Measurements from ENCODE around the gene WBP2NL. TPM values are rescaled to one million over a fixed set of nuclear protein-coding genes. Genes with fewer than 3 reads are reported as not detected.
A peak's percentile ranks its signal among the peaks of the same experiment; 100 is the strongest.

The WBP2NL gene
- polyA plus RNA-seq, 6 donors from 2014 or later, result 0.63 to 3.0 (median 1.2) TPM

DNA sequence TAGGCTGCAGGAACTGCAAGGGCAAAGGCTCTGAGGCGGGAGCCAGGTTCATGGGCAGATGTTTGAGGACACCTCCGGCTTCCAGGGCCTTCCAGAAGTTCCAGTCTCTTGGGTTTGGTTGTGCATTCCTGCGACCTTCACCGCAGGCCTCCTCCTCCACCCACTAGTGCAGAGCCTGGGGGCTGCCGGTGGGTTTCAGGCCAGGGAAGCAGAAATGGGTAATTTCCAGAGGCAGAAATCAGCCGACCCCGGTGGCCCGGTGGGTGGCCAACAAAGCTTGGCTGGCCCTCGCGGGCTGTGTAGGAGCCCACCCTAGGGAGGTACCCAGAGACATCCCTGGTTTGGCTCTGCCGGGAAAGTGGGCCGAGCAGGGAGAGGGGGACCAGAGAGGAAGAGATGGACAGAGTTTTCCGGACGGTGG, 75.0 kb downstream of the WBP2NL start:
- Mint-ChIP-seq H3K4me3 (peak overlapping the region; percentile 59 to 86 (median 74)), H3K4me1 (peaks cover 30 to 52% (median 33%) of the 10 kb centered on the region in 3 donors), H3K27ac (peak overlapping the region in 2 of 6 donors; percentile 31 to 75), H3K36me3 (no peaks in the 10 kb centered on the region), H3K9me3 (no peaks in the 10 kb centered on the region), H3K27me3 (no peaks in the 10 kb centered on the region)
- DNase-seq (no peak), ATAC-seq (ENCODE audit: low read depth in 2 of 2) (no peak)

DNA sequence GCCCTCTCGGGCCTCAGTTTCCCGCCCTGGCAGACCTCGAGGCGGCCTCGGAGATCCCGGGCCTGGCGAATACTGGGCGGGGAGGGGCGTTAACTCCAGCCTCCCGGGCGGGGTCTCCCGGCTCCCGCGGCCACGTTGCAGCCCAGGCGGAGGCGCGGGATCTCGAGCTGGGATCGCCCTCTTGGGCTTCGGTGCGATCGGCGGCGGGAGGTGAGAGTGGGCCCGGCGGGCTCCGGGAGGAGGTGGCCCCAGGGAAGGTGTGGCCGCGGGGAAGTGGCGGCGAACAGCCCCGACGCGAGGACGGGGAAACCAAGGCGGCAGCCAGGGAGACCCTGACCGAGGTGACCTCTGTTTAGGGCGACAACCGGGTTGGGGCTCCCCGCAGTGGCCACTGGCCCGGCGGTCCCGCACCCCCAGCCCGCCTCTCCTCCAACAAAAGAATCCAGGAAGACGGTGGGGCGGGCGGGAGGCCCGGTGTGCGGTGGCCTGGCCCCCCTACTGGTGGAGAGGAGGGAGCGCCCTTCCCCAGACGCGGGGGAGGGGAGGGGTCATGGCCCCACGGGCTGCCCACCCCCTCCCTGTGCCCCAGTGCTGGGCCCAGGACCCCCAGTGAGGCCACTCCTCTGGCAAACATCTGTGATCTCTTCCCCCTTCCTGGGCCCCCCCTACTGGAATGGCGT, 75.7 kb downstream of the WBP2NL start, which contains the start of gene PHETA2:
PHETA2 (plus strand) TSS at position 117 of the 680 bp plus-strand sequence. CDS start 3,046 bp downstream, outside the sequence.
- Mint-ChIP-seq H3K36me3 (no peaks in the 10 kb centered on the region), H3K27me3 (no peaks in the 10 kb centered on the region), H3K27ac (peak within 1 kb of the TSS in 5 of 6 donors; percentile 20 to 79 (median 75)), H3K4me3 (peak within 1 kb of the TSS; percentile 73 to 86 (median 78)), H3K9me3 (no peaks in the 10 kb centered on the region), H3K4me1 (peaks cover 35 to 51% (median 38%) of the 10 kb centered on the region in 3 donors)
- ATAC-seq (ENCODE audit: low read depth in 2 of 2) (peak; percentile 10), DNase-seq (peak; percentile 54)

DNA sequence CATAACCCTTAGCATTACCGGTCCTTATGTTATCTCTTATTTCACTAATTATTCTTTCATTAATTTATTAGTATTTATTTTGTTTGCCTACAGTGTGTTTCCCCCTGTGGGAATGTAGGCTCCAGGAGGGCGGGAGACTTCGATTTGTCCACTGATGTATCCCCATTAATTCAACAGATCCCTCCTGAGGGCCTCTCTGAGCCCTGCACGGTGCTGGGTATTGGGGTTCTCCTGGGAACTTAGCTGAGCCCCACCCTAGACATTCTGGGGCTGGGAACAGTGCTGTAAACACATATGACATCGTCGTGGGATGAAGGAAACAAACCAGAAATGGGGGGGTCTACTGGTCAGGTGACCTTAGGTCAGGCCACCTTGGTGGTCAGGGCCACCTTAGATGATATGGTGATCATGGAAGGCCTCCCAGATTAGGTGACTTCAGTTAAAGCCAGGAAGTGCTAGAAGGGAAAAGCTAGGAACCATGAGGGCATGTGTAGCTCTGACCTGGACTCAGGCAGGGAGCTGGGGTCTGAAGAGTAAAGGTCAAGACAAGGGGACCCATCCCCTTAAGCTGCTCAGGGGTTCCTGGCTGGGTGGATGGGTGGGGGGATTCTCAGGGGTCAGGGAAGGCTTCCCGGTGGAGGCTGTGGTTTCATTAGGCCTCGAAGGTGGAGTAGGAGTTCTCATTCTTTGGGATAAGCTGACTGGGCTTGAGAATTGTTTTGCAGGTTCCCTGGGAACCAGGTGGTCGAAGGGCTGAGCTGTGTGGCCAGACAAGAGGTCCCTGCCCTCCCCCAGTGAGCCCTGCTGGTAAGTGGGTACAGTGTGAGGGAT, 76.5 kb downstream of the WBP2NL start:
- Mint-ChIP-seq H3K27ac (peak overlapping the region in 3 of 6 donors; percentile 20 to 68 (median 34)), H3K36me3 (no peaks in the 10 kb centered on the region), H3K4me3 (peak overlapping the region; percentile 66 to 83 (median 78)), H3K4me1 (peaks cover 32 to 47% (median 33%) of the 10 kb centered on the region in 3 donors), H3K9me3 (no peaks in the 10 kb centered on the region), H3K27me3 (no peaks in the 10 kb centered on the region)
- ATAC-seq (ENCODE audit: low read depth in 2 of 2) (no peak), DNase-seq (no peak)

DNA sequence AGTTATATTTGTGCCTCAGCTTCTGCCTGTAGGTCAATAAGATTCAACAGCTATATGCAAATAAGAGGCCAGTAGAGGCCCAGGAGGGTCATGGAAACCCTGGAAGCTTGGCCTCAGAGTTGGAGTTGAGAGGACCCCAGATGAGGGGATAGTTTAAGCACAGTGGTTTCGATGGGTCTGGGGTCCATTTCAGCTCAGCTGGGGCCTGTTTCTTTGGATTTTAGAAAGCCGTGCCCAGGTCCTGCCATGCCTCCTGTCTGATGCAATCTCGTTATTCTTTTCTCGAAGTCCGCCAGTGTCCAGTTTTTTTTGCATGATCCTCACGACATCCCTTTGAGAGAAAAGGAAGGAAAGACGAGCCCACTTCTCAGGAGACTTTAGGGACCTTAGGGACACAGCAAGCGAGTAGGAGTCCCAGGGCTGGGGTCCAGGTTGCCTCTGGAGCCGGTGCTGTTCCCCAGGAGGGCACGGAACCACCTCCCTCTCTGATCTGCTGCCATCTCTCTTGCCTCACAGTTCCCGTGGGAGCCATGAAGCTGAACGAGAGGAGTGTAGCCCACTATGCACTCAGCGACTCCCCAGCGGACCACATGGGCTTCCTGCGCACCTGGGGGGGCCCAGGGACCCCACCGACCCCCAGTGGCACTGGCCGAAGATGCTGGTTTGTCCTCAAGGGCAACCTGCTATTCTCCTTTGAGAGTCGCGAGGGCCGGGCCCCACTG, 78.3 kb downstream of the WBP2NL start:
- Mint-ChIP-seq H3K27ac (peak overlapping the region in 1 of 6 donors; percentile 65), H3K4me3 (peak overlapping the region in 2 of 8 donors; percentile 26 to 80), H3K36me3 (no peaks in the 10 kb centered on the region), H3K27me3 (no peaks in the 10 kb centered on the region), H3K9me3 (no peaks in the 10 kb centered on the region), H3K4me1 (peaks cover 20 to 48% (median 22%) of the 10 kb centered on the region in 3 donors)
- DNase-seq (no peak), ATAC-seq (ENCODE audit: low read depth in 2 of 2) (no peak)

DNA sequence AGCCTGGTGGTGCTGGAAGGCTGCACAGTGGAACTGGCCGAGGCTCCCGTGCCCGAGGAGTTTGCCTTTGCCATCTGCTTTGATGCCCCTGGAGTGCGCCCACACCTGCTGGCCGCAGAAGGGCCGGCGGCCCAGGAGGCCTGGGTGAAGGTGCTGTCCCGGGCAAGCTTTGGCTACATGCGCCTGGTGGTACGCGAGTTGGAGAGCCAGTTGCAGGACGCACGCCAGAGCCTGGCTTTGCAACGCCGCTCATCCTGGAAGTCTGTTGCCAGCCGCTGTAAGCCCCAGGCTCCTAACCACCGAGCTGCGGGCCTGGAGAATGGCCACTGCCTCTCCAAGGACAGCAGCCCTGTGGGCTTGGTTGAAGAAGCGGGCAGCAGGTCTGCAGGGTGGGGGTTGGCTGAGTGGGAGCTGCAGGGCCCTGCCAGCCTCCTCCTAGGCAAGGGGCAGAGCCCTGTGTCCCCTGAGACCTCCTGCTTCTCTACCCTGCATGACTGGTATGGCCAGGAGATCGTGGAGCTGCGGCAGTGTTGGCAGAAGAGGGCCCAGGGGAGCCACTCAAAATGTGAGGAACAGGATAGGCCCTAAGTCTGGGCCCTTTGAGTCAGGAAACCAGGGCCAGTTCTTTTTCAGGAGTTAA, 79.0 kb downstream of the WBP2NL start:
- ATAC-seq (ENCODE audit: low read depth in 2 of 2) (no peak), DNase-seq (no peak)
- Mint-ChIP-seq H3K36me3 (peaks cover 4 to 5% of the 10 kb centered on the region in 2 donors), H3K27me3 (no peaks in the 10 kb centered on the region), H3K4me1 (peaks cover 23 to 52% (median 25%) of the 10 kb centered on the region in 3 donors), H3K4me3 (peak overlapping the region in 2 of 8 donors; percentile 37 to 63), H3K9me3 (no peaks in the 10 kb centered on the region), H3K27ac (peak overlapping the region in 2 of 6 donors; percentile 27 to 96)

Other genes starting within 250 kb of the WBP2NL start
- gene CCDC134, start 198.1 kb upstream of the WBP2NL start, polyA plus RNA-seq (ENCODE audit: low read depth in 6 of 6), result 1 to 10 TPM; 2.1 to 7.6 (median 3.6) TPM
- gene SREBF2, start 165.7 kb upstream of the WBP2NL start, polyA plus RNA-seq (ENCODE audit: low read depth in 6 of 6), result 10 to 100 TPM; 30.1 to 52.8 (median 40.7) TPM
- gene SHISA8, start 83.7 kb upstream of the WBP2NL start, polyA plus RNA-seq (ENCODE audit: low read depth in 6 of 6), result 1 to 10 TPM in 1 of 6 donors, under 1 TPM in 5; 0.28 to 1.7 (median 0.67) TPM
- gene TNFRSF13C, start 72.0 kb upstream of the WBP2NL start, polyA plus RNA-seq (ENCODE audit: low read depth in 6 of 6), result 100 to 1,000 TPM in 1 of 6 donors, 10 to 100 TPM in 5; 65.3 to 104 (median 84.2) TPM
- 10 to 100 TPM; 41.2 to 70.9 (median 53.0) TPM for gene CENPM, start 51.6 kb upstream of the WBP2NL start, polyA plus RNA-seq (ENCODE audit: low read depth in 6 of 6)
- not detected for gene SEPTIN3, start 29.3 kb upstream of the WBP2NL start, polyA plus RNA-seq (ENCODE audit: low read depth in 6 of 6)
- gene NAGA, start 72.0 kb downstream of the WBP2NL start, polyA plus RNA-seq (ENCODE audit: low read depth in 6 of 6), result 10 to 100 TPM; 10.5 to 13.9 (median 11.3) TPM
- gene PHETA2, start 75.5 kb downstream of the WBP2NL start, polyA plus RNA-seq (ENCODE audit: low read depth in 6 of 6), result 1 to 10 TPM in 2 of 6 donors, under 1 TPM in 4; 0.43 to 2.1 (median 0.67) TPM
- 100 to 1,000 TPM; 182 to 363 (median 235) TPM for gene SMDT1, start 80.9 kb downstream of the WBP2NL start, polyA plus RNA-seq (ENCODE audit: low read depth in 6 of 6)
- 100 to 1,000 TPM in 3 of 6 donors, 10 to 100 TPM in 3; 96.8 to 110 (median 104) TPM for gene NDUFA6, start 92.0 kb downstream of the WBP2NL start, polyA plus RNA-seq (ENCODE audit: low read depth in 6 of 6)
- under 1 TPM in 2 of 6 donors, not detected in 4; 0.14 to 0.61 TPM for gene CYP2D6, start 132.0 kb downstream of the WBP2NL start, polyA plus RNA-seq (ENCODE audit: low read depth in 6 of 6)

Measured in naive B cell (primary cell).